ENCODE data around the gene GPD2.

Gene GPD2

GRCh38 chr2:156435718-156436496, at the start of gene GPD2:
Gene GPD2 (plus strand): TSS chr2:156436379. CDS start chr2:156476106, 39,727 bp downstream.
- peak; percentile 81 for DNase-seq

GRCh38 chr2:156394033-156394741, 42.0 kb upstream of the GPD2 start:
- no peak for DNase-seq

GRCh38 chr2:156396126-156396525, 40.1 kb upstream of the GPD2 start:
- peak; percentile 5 for DNase-seq

- DNase-seq: no peak
Observed at GRCh38 chr2:156397229-156397628, 39.0 kb upstream of the GPD2 start.

- DNase-seq: no peak
Observed at GRCh38 chr2:156398176-156398575, 38.0 kb upstream of the GPD2 start.

GRCh38 chr2:156399224-156399949, 36.8 kb upstream of the GPD2 start:
- DNase-seq: peak; percentile 14

GRCh38 chr2:156399950-156400705, 36.1 kb upstream of the GPD2 start:
- peak; percentile 65 for DNase-seq

GRCh38 chr2:156400706-156401678, 35.2 kb upstream of the GPD2 start:
- peak; percentile 81 for DNase-seq

GRCh38 chr2:156401861-156402260, 34.3 kb upstream of the GPD2 start:
- no peak for DNase-seq

GRCh38 chr2:156405586-156405985, 30.6 kb upstream of the GPD2 start:
- peak; percentile 78 for DNase-seq

- DNase-seq: no peak
Observed at GRCh38 chr2:156411835-156412234, 24.3 kb upstream of the GPD2 start.

GRCh38 chr2:156421851-156422250, 14.3 kb upstream of the GPD2 start:
- no peak for DNase-seq

- no peak for DNase-seq
Observed at GRCh38 chr2:156423674-156424282, 12.4 kb upstream of the GPD2 start.

- DNase-seq: peak; percentile 44
Observed at GRCh38 chr2:156427074-156427473, 9.1 kb upstream of the GPD2 start.

- DNase-seq: no peak
Observed at GRCh38 chr2:156429211-156429610, 7.0 kb upstream of the GPD2 start.

GRCh38 chr2:156430236-156430979, 5.8 kb upstream of the GPD2 start:
- no peak for DNase-seq

GRCh38 chr2:156430980-156431358, 5.2 kb upstream of the GPD2 start:
- peak; percentile 77 for DNase-seq

- no peak for DNase-seq
Observed at GRCh38 chr2:156434461-156435291, 1.5 kb upstream of the GPD2 start.

- DNase-seq: no peak
Observed at GRCh38 chr2:156435396-156435717, 822 bp upstream of the GPD2 start.

All from hematopoietic multipotent progenitor cell treated with erythropoietin and hydrocortisone succinate and interleukin-3 and kit ligand, for 6 days (in vitro differentiated cells).